HFF-Myc (cell line): Measurements from ENCODE around the gene ANAPC16.
A peak's percentile ranks its signal among the peaks of the same experiment; 100 is the strongest.
"Not testable (repeated sequence)": the region's sequence is repeated elsewhere in the genome, so short reads cannot be mapped to it uniquely, and the experiment has no call there.

ENCODE experiments used
- DNase-seq: peaks from one replicate; pipeline ENCODE4 v3.0.0-alpha.2; 2011; ENCODE audit warnings: low read depth; ENCODE audit errors: extremely low read depth
- H3K4me3 ChIP-seq: replicated peaks from 2 replicates; pipeline ENCODE4 v1.5.1; 2011; ENCODE audit warnings: low read depth, mild to moderate bottlenecking, control low read depth, low read length
- TF ChIP-seq, protein P1 (sequence below): IDR thresholded peaks from 2 replicates; pipeline ENCODE4 v1.5.1; 2012; ENCODE audit warnings: mild to moderate bottlenecking, low read depth, low read length, control low read depth; ENCODE audit errors: missing control alignments

ANAPC16 gene

DNA sequence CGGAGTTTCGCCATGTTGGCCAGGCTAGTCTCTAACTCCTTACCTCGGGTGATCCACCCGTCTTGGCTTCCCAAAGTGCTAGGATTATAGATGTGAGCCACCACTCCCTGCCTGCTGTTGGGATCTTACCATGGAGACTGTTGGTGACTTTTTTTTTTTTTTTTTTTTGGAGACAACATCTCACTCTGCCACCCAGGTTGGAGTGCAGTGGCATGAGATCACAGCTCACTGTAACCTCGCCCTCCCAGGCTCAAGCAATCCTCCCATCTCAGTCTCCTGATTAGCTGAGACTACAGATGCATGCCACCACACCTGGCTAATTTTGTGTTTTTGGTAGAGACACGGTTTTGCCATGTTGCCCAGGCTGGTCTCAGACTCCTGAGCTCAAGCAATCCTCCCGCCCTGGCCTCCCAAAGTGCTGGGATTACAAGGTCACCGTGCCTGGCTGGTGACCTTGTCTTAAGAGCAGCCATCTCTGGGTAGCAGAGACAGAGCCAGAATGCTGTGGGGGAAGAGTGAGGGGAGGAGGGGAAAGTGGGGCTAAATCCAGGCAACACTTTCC is 26.0 kb downstream of the ANAPC16 start:
- no peak for DNase-seq
- TF ChIP-seq, protein P1, sequence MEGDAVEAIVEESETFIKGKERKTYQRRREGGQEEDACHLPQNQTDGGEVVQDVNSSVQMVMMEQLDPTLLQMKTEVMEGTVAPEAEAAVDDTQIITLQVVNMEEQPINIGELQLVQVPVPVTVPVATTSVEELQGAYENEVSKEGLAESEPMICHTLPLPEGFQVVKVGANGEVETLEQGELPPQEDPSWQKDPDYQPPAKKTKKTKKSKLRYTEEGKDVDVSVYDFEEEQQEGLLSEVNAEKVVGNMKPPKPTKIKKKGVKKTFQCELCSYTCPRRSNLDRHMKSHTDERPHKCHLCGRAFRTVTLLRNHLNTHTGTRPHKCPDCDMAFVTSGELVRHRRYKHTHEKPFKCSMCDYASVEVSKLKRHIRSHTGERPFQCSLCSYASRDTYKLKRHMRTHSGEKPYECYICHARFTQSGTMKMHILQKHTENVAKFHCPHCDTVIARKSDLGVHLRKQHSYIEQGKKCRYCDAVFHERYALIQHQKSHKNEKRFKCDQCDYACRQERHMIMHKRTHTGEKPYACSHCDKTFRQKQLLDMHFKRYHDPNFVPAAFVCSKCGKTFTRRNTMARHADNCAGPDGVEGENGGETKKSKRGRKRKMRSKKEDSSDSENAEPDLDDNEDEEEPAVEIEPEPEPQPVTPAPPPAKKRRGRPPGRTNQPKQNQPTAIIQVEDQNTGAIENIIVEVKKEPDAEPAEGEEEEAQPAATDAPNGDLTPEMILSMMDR: no peak
- no peak overlapping the region for H3K4me3 ChIP-seq

DNA sequence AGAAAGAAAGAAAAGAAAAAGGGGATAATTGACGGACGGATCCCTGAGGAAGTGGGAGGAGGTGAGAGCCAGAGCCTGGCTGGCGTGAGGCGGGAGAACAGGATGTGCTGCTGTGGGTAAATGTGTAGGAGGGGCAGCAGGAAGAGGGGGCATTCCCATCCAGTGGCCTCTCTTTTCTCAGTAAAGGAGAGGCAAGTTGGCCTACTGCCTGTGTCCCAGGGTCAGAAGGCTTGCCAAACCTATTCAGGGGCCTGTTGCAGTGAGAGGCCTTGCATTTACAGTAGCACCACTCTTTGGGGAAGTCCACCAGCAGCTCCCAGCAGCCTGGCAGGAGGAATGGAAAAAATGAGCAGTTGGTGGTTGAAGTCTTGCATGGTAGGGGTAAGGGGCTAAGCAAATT is 26.9 kb downstream of the ANAPC16 start:
- no peak for DNase-seq
- H3K4me3 ChIP-seq: no peak overlapping the region
- TF ChIP-seq, protein P1: no peak

DNA sequence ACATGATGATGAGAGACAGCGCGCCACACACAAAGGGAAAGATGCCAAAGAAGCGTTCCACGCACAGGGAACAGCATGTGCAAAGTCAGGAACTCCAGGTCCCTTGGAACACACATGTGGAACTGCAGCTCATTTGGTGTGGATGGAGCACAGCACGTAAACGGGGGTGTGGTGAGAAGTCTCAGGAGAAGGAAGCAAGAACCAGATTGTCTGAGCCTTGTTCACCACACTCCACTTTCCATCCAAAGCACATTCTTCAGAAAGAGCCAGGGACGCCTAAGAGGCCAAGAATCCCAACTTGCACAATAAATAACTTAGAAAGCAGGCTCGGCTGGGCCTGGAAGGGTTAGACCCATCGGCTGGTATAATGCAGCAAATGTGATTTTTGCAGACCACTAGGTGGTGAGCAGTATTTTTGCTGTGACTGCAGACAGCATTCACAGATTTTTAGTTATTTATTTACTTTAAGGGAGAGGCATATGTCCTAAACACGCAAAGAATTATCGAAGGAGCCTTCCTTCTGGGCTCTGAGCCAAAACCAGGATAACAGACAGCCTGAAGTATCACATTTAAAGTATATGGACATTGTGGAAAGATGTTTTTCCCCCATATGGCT is 28.1 kb downstream of the ANAPC16 start:
- DNase-seq: peak; percentile 91
- no peak overlapping the region for H3K4me3 ChIP-seq
- TF ChIP-seq, protein P1: peak; percentile 35

DNA sequence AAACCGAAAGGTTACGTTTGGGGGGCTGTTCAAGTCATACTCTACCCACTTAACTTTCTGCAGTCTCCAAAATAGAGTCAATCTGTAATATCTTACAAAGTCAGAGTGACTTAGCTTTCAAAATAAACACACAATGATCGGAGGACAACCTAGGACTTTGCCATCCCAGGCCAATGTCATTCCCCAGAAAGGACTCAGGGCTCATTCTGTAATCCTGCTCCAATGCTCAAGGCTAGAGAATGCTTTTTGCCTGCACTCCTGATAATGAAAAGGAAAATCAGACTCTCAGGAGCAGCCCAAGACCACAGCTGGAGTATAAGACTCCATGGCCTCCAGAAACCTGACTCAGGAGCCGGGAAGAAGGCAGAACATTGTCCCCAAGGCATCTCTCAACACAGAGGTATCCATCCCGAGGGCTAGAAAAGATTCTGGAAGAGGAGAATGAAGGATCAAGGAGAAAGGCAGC is 28.8 kb downstream of the ANAPC16 start:
- no peak overlapping the region for H3K4me3 ChIP-seq
- TF ChIP-seq, protein P1: no peak
- no peak for DNase-seq

DNA sequence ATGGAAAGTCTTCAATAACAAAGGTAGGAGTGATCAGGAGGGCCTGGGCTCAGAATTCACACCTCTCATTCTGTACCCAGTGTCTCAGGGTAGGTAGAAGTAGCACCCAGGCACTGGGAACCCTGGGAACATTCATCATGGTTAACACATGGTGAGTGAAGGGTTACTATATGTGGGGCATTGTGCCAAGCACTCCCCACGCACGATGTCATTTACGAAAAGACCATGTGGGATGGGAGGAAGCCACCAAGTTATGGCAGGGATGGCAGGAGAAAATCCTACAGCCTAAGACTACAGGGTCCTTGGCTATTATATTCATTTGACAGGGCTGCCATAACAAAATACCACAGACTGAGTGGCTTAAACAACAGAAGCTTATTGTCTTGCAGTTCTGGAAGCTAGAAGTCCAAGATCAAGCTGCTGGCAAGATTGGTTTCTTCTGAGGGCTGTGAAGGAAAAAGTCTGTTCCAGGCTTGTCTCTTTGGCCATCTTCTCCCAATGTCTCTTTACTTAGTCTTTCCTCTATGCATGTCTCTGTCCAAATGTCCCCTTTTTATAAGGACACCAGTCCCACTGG is 30.2 kb downstream of the ANAPC16 start:
- TF ChIP-seq, protein P1: no peak
- H3K4me3 ChIP-seq: no peak overlapping the region
- no peak for DNase-seq

DNA sequence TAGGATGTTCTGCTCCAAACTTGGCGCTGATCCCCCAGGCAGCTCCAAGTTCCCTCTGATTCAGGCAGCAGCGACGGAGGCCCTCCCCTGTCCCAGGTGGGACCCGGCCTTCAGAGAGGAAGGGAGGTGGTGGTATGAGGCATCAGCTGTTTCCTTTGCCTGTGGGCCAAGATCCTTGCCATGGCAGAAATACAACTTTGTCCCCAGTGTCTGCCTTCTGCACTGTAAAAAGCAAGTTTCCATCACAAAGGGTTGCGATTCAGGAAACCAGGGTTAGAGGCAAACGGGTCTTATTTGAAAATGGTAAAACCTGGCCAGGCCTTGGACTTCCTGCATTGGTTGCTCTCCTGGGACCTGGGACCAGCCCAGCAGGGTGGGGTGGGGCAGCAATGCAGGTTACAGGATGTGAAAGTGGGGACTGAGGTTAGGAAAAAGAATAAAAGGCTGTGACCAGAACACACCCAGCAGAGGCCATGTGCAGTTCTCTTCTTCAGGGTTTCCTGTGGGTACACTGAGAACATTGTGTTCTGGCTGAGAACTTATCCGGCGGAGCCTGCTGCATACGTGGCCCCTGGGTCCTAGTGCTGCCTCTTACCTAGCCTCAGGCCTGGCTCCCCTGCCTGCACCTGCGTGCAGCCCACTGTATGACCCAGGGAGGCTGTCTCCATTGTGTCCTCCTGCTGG is 32.8 kb downstream of the ANAPC16 start:
- TF ChIP-seq, protein P1: no peak
- H3K4me3 ChIP-seq: no peak overlapping the region
- DNase-seq: no peak

DNA sequence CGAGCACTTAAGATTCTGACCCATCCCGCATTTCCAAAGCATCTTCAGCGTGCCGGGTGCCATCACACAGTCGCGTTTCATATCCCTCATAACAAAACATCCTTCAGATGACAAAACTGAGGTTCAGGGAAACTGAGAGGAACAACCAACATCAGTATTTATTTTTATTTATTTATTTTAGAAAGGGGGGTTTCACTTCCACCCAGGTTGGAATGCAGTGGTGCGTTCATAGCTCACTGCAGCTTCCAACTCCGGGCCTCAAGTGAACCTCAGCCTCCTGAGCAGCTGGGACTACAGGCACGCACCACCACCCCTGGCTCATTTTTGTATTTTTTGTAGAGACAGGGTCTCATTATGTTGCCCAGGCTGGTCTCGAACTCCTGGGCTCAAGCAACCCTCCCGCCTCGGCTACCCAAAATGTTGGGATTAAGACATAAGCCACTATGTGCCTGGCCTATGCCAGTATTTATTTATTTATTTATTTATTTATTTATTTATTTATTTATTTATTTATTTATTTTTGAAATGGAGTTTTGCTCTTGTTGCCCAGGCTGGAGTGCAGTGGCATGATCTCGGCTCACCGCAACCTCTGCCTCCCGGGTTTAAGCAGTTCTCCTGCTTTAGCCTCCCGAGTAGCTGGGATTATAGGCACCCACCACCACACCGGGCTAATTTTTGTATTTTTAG is 33.5 kb downstream of the ANAPC16 start:
- not testable (repeated sequence) for DNase-seq, H3K4me3 ChIP-seq
